Hematopoietic multipotent progenitor cell (in vitro differentiated cells): ENCODE data around the gene TMEM184C. TPM values are rescaled to one million over a fixed set of nuclear protein-coding genes. Genes with fewer than 3 reads are reported as not detected.

Experiments used
- DNase-seq, 3 donors: peaks; one replicate each; pipeline ENCODE4 v3.0.0-alpha.2; 2011 to 2015; ENCODE audit warnings: low read depth in 2 of 3, low spot score in 2 of 3
- total RNA-seq: library from RNA; depleted of rRNA; stranded (reverse); fragments of >200 nt; gene quantifications from one replicate; pipeline ENCODE4 v1.2.3, GENCODE V29; 2012

The TMEM184C gene
- total RNA-seq, 1 donor, result 25.9 TPM

GRCh38 chr4:147597561-147597960 lies 19.6 kb upstream of the TMEM184C start:
- no peak for DNase-seq

- no peak for DNase-seq
Observed at GRCh38 chr4:147599206-147599605, 18.0 kb upstream of the TMEM184C start.

GRCh38 chr4:147599769-147600168 lies 17.4 kb upstream of the TMEM184C start:
- no peak for DNase-seq

- DNase-seq, result no peak
Observed at GRCh38 chr4:147605499-147605898, 11.7 kb upstream of the TMEM184C start.

- no peak for DNase-seq
Observed at GRCh38 chr4:147607471-147607870, 9.7 kb upstream of the TMEM184C start.

GRCh38 chr4:147610686-147611085 lies 6.5 kb upstream of the TMEM184C start:
- no peak for DNase-seq

- no peak for DNase-seq
Observed at GRCh38 chr4:147616849-147617172, 386 bp upstream of the TMEM184C start.

- DNase-seq, result peak in 1 of 3 donors; percentile 13
Observed at GRCh38 chr4:147617841-147618691, 869 bp downstream of the TMEM184C start.

GRCh38 chr4:147620315-147620714 lies 3.1 kb downstream of the TMEM184C start:
- no peak for DNase-seq

- no peak for DNase-seq
Observed at GRCh38 chr4:147625733-147626132, 8.5 kb downstream of the TMEM184C start.

GRCh38 chr4:147626903-147627302 lies 9.7 kb downstream of the TMEM184C start:
- DNase-seq, result no peak

- DNase-seq, result no peak
Observed at GRCh38 chr4:147628415-147628814, 11.2 kb downstream of the TMEM184C start.

- no peak for DNase-seq
Observed at GRCh38 chr4:147629783-147630730, 12.9 kb downstream of the TMEM184C start.

- DNase-seq, result no peak
Observed at GRCh38 chr4:147633113-147633512, 15.9 kb downstream of the TMEM184C start.

- DNase-seq, result no peak
Observed at GRCh38 chr4:147633643-147634042, 16.4 kb downstream of the TMEM184C start.

GRCh38 chr4:147635348-147635747 lies 18.2 kb downstream of the TMEM184C start:
- no peak for DNase-seq

- DNase-seq, result no peak
Observed at GRCh38 chr4:147638365-147638764, 21.2 kb downstream of the TMEM184C start.

GRCh38 chr4:147638942-147639341 lies 21.7 kb downstream of the TMEM184C start:
- DNase-seq, result no peak

GRCh38 chr4:147639388-147639787 lies 22.2 kb downstream of the TMEM184C start:
- no peak for DNase-seq

- no peak for DNase-seq
Observed at GRCh38 chr4:147640331-147640730, 23.1 kb downstream of the TMEM184C start.

- no peak for DNase-seq
Observed at GRCh38 chr4:147643616-147644015, 26.4 kb downstream of the TMEM184C start.

GRCh38 chr4:147644471-147644870 lies 27.3 kb downstream of the TMEM184C start:
- DNase-seq, result no peak
